ENCODE measurements around the gene ZNRF1.

The ZNRF1 gene

GRCh38 chr16:75138636-75139035, 139.8 kb downstream of the ZNRF1 start (continued):
- TF ChIP-seq OSR1 (CRISPR knock-in tag; IDR thresholded peaks at IDR 0.05), result no peak
- TF ChIP-seq ZNF70 (CRISPR knock-in tag; IDR thresholded peaks at IDR 0.05), result no peak
- no peak for TF ChIP-seq ZNF565 (CRISPR knock-in tag; conservative IDR thresholded peaks at IDR 0.05; ENCODE audit: low read depth)
- TF ChIP-seq TCF4 (CRISPR knock-in tag; IDR thresholded peaks at IDR 0.05; ENCODE audit: borderline replicate concordance), result no peak

GRCh38 chr16:75139498-75139897, 140.7 kb downstream of the ZNRF1 start:
- no peak for ATAC-seq
- TF ChIP-seq TOX (CRISPR knock-in tag; IDR thresholded peaks at IDR 0.05; ENCODE audit: borderline replicate concordance), result no peak

GRCh38 chr16:75143941-75144340, 145.1 kb downstream of the ZNRF1 start:
- TF ChIP-seq ZC3H10 (CRISPR knock-in tag; IDR thresholded peaks at IDR 0.05) (no peak), GLIS3 (CRISPR knock-in tag; IDR thresholded peaks at IDR 0.05) (no peak), ZFP30 (CRISPR knock-in tag; IDR thresholded peaks at IDR 0.05) (no peak), CSRNP3 (CRISPR knock-in tag; IDR thresholded peaks at IDR 0.05) (no peak), TOX (CRISPR knock-in tag; IDR thresholded peaks at IDR 0.05; ENCODE audit: borderline replicate concordance) (no peak), POU6F1 (CRISPR knock-in tag; IDR thresholded peaks at IDR 0.05; ENCODE audit: borderline replicate concordance, low read depth) (no peak), OSR1 (CRISPR knock-in tag; IDR thresholded peaks at IDR 0.05) (no peak), ZNF70 (CRISPR knock-in tag; IDR thresholded peaks at IDR 0.05) (no peak), ZFP3 (CRISPR knock-in tag; IDR thresholded peaks at IDR 0.05) (no peak), ARNTL (CRISPR knock-in tag; IDR thresholded peaks at IDR 0.05; ENCODE audit: borderline replicate concordance, low read depth) (no peak), TCF4 (CRISPR knock-in tag; IDR thresholded peaks at IDR 0.05; ENCODE audit: borderline replicate concordance) (no peak), CSDC2 (CRISPR knock-in tag; IDR thresholded peaks at IDR 0.05) (no peak), CREB5 (CRISPR knock-in tag; IDR thresholded peaks at IDR 0.05; ENCODE audit: low read depth) (no peak), TSHZ2 (CRISPR knock-in tag; IDR thresholded peaks at IDR 0.05) (no peak), ZNF565 (CRISPR knock-in tag; conservative IDR thresholded peaks at IDR 0.05; ENCODE audit: low read depth) (no peak), RARB (CRISPR knock-in tag; IDR thresholded peaks at IDR 0.05) (no peak), ZNF8 (CRISPR knock-in tag; IDR thresholded peaks at IDR 0.05) (no peak)
- no peak for ATAC-seq

GRCh38 chr16:75147968-75148310, 149.1 kb downstream of the ZNRF1 start:
- no peak for ATAC-seq
- TF ChIP-seq OSR1 (CRISPR knock-in tag; IDR thresholded peaks at IDR 0.05) (no peak), CSDC2 (CRISPR knock-in tag; IDR thresholded peaks at IDR 0.05) (no peak), ZNF8 (CRISPR knock-in tag; IDR thresholded peaks at IDR 0.05) (no peak), TCF4 (CRISPR knock-in tag; IDR thresholded peaks at IDR 0.05; ENCODE audit: borderline replicate concordance) (no peak), ZFP3 (CRISPR knock-in tag; IDR thresholded peaks at IDR 0.05) (no peak), ZNF70 (CRISPR knock-in tag; IDR thresholded peaks at IDR 0.05) (no peak), GLIS3 (CRISPR knock-in tag; IDR thresholded peaks at IDR 0.05) (no peak), SNAI2 (CRISPR knock-in tag; IDR thresholded peaks at IDR 0.05) (no peak), PATZ1 (CRISPR knock-in tag; IDR thresholded peaks at IDR 0.05; ENCODE audit: borderline replicate concordance) (no peak), CSRNP3 (CRISPR knock-in tag; IDR thresholded peaks at IDR 0.05) (no peak), ARNTL (CRISPR knock-in tag; IDR thresholded peaks at IDR 0.05; ENCODE audit: borderline replicate concordance, low read depth) (no peak), ESRRG (CRISPR knock-in tag; IDR thresholded peaks at IDR 0.05) (no peak), BACH2 (CRISPR knock-in tag; IDR thresholded peaks at IDR 0.05; ENCODE audit: borderline replicate concordance) (no peak), TSHZ2 (CRISPR knock-in tag; IDR thresholded peaks at IDR 0.05) (no peak)

Data from SK-N-SH treated with all-trans-retinoic acid at 6 μM for 48 hours (cell line).